ENCODE data around the gene ADAMTSL3. TPM values are rescaled to one million over a fixed set of nuclear protein-coding genes. Genes with fewer than 3 reads are reported as not detected.
"Not testable (repeated sequence)": the region's sequence is repeated elsewhere in the genome, so short reads cannot be mapped to it uniquely, and the experiment has no call there.

Gene ADAMTSL3
- total and polyA plus RNA-seq, 8 donors: 10.5 to 27.6 (median 17.4) TPM

GRCh38 chr15:83747718-83748110 is 93.8 kb downstream of the ADAMTSL3 start:
- no peaks in the 10 kb centered on the region for H3K9me3 ChIP-seq
- no peak overlapping the region for H3K27ac ChIP-seq
- no peaks in the 10 kb centered on the region for H3K27me3 ChIP-seq
- H3K4me1 ChIP-seq: peaks cover 0 to 4% of the 10 kb centered on the region in 2 donors
- no peak overlapping the region for H3K4me3 ChIP-seq
- intact Hi-C loops (cut with DNase I): no loop called here
- DNase-seq (no peak), ATAC-seq (no peak)
- H3K36me3 ChIP-seq: no peaks in the 10 kb centered on the region
- no peak for TF ChIP-seq CTCF (IDR thresholded peaks at IDR 0.05)

- TF ChIP-seq CTCF (IDR thresholded peaks at IDR 0.05): no peak
- Histone ChIP-seq H3K9me3 (peaks cover 0 to 13% of the 10 kb centered on the region in 2 donors), H3K4me1 (no peaks in the 10 kb centered on the region), H3K36me3 (no peaks in the 10 kb centered on the region), H3K27me3 (no peaks in the 10 kb centered on the region), H3K4me3 (no peak overlapping the region), H3K27ac (no peak overlapping the region)
- intact Hi-C loops (cut with DNase I): no loop called here
- DNase-seq (no peak), ATAC-seq (no peak)
These were observed 100.1 kb downstream of the ADAMTSL3 start for GRCh38 chr15:83753872-83754493.

GRCh38 chr15:83757291-83757690 is 103.4 kb downstream of the ADAMTSL3 start:
- DNase-seq; H3K36me3 ChIP-seq; H3K27ac ChIP-seq; H3K27me3 ChIP-seq; H3K4me3 ChIP-seq; ATAC-seq; intact Hi-C loops (cut with DNase I); H3K4me1 ChIP-seq: not testable (repeated sequence)
- peaks cover 0 to 13% of the 10 kb centered on the region in 2 donors for H3K9me3 ChIP-seq

- Histone ChIP-seq H3K36me3 (no peaks in the 10 kb centered on the region), H3K4me1 (no peaks in the 10 kb centered on the region), H3K27ac (no peak overlapping the region), H3K4me3 (no peak overlapping the region), H3K9me3 (peaks cover 0 to 6% of the 10 kb centered on the region in 2 donors), H3K27me3 (no peaks in the 10 kb centered on the region)
- no peak for TF ChIP-seq CTCF (IDR thresholded peaks at IDR 0.05)
- ATAC-seq: no peak
- intact Hi-C loops (cut with DNase I): no loop called here
- DNase-seq: no peak
These were observed 108.4 kb downstream of the ADAMTSL3 start for GRCh38 chr15:83762367-83762766.

GRCh38 chr15:83764201-83764838 is 110.4 kb downstream of the ADAMTSL3 start:
- no peak for TF ChIP-seq CTCF (IDR thresholded peaks at IDR 0.05)
- Histone ChIP-seq H3K27me3 (no peaks in the 10 kb centered on the region), H3K9me3 (no peaks in the 10 kb centered on the region), H3K4me3 (no peak overlapping the region), H3K36me3 (no peaks in the 10 kb centered on the region), H3K4me1 (no peaks in the 10 kb centered on the region), H3K27ac (no peak overlapping the region)
- intact Hi-C loops (cut with DNase I): no loop called here
- DNase-seq: no peak
- no peak for ATAC-seq
